ENCODE results near the gene APOL6. TPM values are rescaled to one million over a fixed set of nuclear protein-coding genes. Genes with fewer than 3 reads are reported as not detected.

APOL6 gene
- polyA plus RNA-seq, 1 donor: 2.8 TPM

Other genes with a start within 250 kb of the APOL6 start
- gene MCM5, start 248.3 kb upstream of the APOL6 start, polyA plus RNA-seq (ENCODE audit: insufficient read length): 34.3 TPM
- 25.4 TPM for gene RASD2, start 107.6 kb upstream of the APOL6 start, polyA plus RNA-seq (ENCODE audit: insufficient read length)
- 215 TPM for gene MB, start 31.1 kb upstream of the APOL6 start, polyA plus RNA-seq (ENCODE audit: insufficient read length)
- 2.0 TPM for gene APOL5, start 69.4 kb downstream of the APOL6 start, polyA plus RNA-seq (ENCODE audit: insufficient read length)

Data from hindlimb muscle (tissue), 1 donor.